IPS-15b (cell line): Measurements from ENCODE around the gene FAM240A.

Source experiments
- H3K27me3 ChIP-seq: one replicate; pipeline ENCODE4 v1.6.1; 2013; ENCODE audit warnings: low read length; ENCODE audit not compliant: control insufficient read depth, insufficient read depth
- H3K36me3 ChIP-seq: one replicate; pipeline ENCODE4 v1.6.1; 2013; ENCODE audit warnings: low read length; ENCODE audit not compliant: control insufficient read depth, insufficient read depth
- H3K4me1 ChIP-seq: one replicate; pipeline ENCODE4 v1.6.1; 2013; ENCODE audit warnings: mild to moderate bottlenecking, low read length; ENCODE audit not compliant: control insufficient read depth, insufficient read depth
- H3K4me3 ChIP-seq: one replicate; pipeline ENCODE4 v1.5.1; 2013; ENCODE audit warnings: low read depth, low read length
- H3K9ac ChIP-seq: one replicate; pipeline ENCODE4 v1.6.1; 2013; ENCODE audit warnings: low read depth, mild to moderate bottlenecking, low read length
- H3K9me3 ChIP-seq: one replicate; pipeline ENCODE4 v1.6.1; 2013; ENCODE audit warnings: mild to moderate bottlenecking, low read length; ENCODE audit not compliant: control insufficient read depth, insufficient read depth

The FAM240A gene

GRCh38 chr3:46660003-46660402 lies 47.7 kb downstream of the FAM240A start:
- H3K9me3 ChIP-seq: no peaks in the 10 kb centered on the region
- no peaks in the 10 kb centered on the region for H3K27me3 ChIP-seq
- no peaks in the 10 kb centered on the region for H3K36me3 ChIP-seq
- peaks cover 32% of the 10 kb centered on the region for H3K4me1 ChIP-seq
- H3K4me3 ChIP-seq: no peak overlapping the region
- no peak overlapping the region for H3K9ac ChIP-seq

- no peaks in the 10 kb centered on the region for H3K27me3 ChIP-seq
- no peak overlapping the region for H3K9ac ChIP-seq
- peak overlapping the region; percentile 1 for H3K4me3 ChIP-seq
- H3K36me3 ChIP-seq: no peaks in the 10 kb centered on the region
- peaks cover 32% of the 10 kb centered on the region for H3K4me1 ChIP-seq
- H3K9me3 ChIP-seq: no peaks in the 10 kb centered on the region
Observed at GRCh38 chr3:46660543-46661523, 48.5 kb downstream of the FAM240A start.

GRCh38 chr3:46661776-46662766 lies 49.7 kb downstream of the FAM240A start:
- Histone ChIP-seq H3K4me1 (peaks cover 28% of the 10 kb centered on the region), H3K27me3 (no peaks in the 10 kb centered on the region), H3K36me3 (no peaks in the 10 kb centered on the region), H3K4me3 (no peak overlapping the region), H3K9ac (no peak overlapping the region), H3K9me3 (no peaks in the 10 kb centered on the region)

- Histone ChIP-seq H3K27me3 (no peaks in the 10 kb centered on the region), H3K4me1 (peaks cover 26% of the 10 kb centered on the region), H3K4me3 (no peak overlapping the region)
Observed at GRCh38 chr3:46662771-46663551, 50.6 kb downstream of the FAM240A start.

GRCh38 chr3:46663591-46664135 lies 51.3 kb downstream of the FAM240A start:
- H3K4me1 ChIP-seq: peaks cover 26% of the 10 kb centered on the region
- H3K27me3 ChIP-seq: no peaks in the 10 kb centered on the region
- H3K9ac ChIP-seq: no peak overlapping the region
- no peaks in the 10 kb centered on the region for H3K36me3 ChIP-seq
- no peaks in the 10 kb centered on the region for H3K9me3 ChIP-seq
- H3K4me3 ChIP-seq: no peak overlapping the region

More at GRCh38 chr3:46662771-46663551, 50.6 kb downstream of the FAM240A start:
- Histone ChIP-seq H3K9ac (no peak overlapping the region), H3K36me3 (no peaks in the 10 kb centered on the region), H3K9me3 (no peaks in the 10 kb centered on the region)

- H3K9ac ChIP-seq: no peak overlapping the region
Observed at GRCh38 chr3:46664188-46664970, 52.1 kb downstream of the FAM240A start.

GRCh38 chr3:46664971-46665762 lies 52.8 kb downstream of the FAM240A start:
- Histone ChIP-seq H3K9me3 (no peaks in the 10 kb centered on the region), H3K4me1 (peaks cover 21% of the 10 kb centered on the region), H3K9ac (no peak overlapping the region), H3K27me3 (no peaks in the 10 kb centered on the region), H3K4me3 (no peak overlapping the region), H3K36me3 (no peaks in the 10 kb centered on the region)

More at GRCh38 chr3:46664188-46664970, 52.1 kb downstream of the FAM240A start:
- H3K27me3 ChIP-seq: no peaks in the 10 kb centered on the region
- peaks cover 26% of the 10 kb centered on the region for H3K4me1 ChIP-seq
- no peaks in the 10 kb centered on the region for H3K9me3 ChIP-seq
- no peaks in the 10 kb centered on the region for H3K36me3 ChIP-seq
- no peak overlapping the region for H3K4me3 ChIP-seq

GRCh38 chr3:46665763-46666452 lies 53.6 kb downstream of the FAM240A start:
- no peaks in the 10 kb centered on the region for H3K9me3 ChIP-seq
- H3K9ac ChIP-seq: no peak overlapping the region
- no peaks in the 10 kb centered on the region for H3K36me3 ChIP-seq
- H3K4me3 ChIP-seq: no peak overlapping the region
- peaks cover 15% of the 10 kb centered on the region for H3K4me1 ChIP-seq
- H3K27me3 ChIP-seq: no peaks in the 10 kb centered on the region

- H3K27me3 ChIP-seq: no peaks in the 10 kb centered on the region
- H3K9me3 ChIP-seq: no peaks in the 10 kb centered on the region
- peaks cover 11% of the 10 kb centered on the region for H3K4me1 ChIP-seq
- H3K4me3 ChIP-seq: no peak overlapping the region
- no peaks in the 10 kb centered on the region for H3K36me3 ChIP-seq
- no peak overlapping the region for H3K9ac ChIP-seq
Observed at GRCh38 chr3:46666453-46666845, 54.1 kb downstream of the FAM240A start.
